H1 (cell line): Measurements from ENCODE around the gene CYP27B1. TPM values are rescaled to one million over a fixed set of nuclear protein-coding genes. Genes with fewer than 3 reads are reported as not detected.

ENCODE experiments used
- polyA plus RNA-seq, 7 experiments: library from polyadenylated mRNA; depleted of rRNA in 3 of 7; stranded (reverse) in 5 of 7; unstranded in 2 of 7; fragments of >200 nt in 5 of 7; fragments of 200-250 nt in 2 of 7; gene quantifications; 1 replicate in 5 of 7; 2 replicates in 1 of 7; 4 replicates in 1 of 7; pipeline versions ENCODE4 v1.2.1 to v1.2.3, GENCODE V29; 2011 to 2013; ENCODE audit warnings: missing spikeins in 2 of 7, mixed read lengths in 2 of 7
- total RNA-seq: library from RNA; stranded (reverse); fragmentation: NEBNext Ultra II Directional; extraction: Animal tissue kit (Norgen Biotek cat#: 25700); gene quantifications from 2 replicates; pipeline ENCODE4 v1.2.1, GENCODE V29; 2021
- TF ChIP-seq, protein P1 (sequence below): IDR thresholded peaks from 2 replicates; pipeline ENCODE4 v1.6.1; 2012; ENCODE audit warnings: inconsistent platforms
- TF ChIP-seq, protein P2 (sequence below): IDR thresholded peaks from 2 replicates; pipeline ENCODE4 v1.6.1; 2012; ENCODE audit warnings: inconsistent platforms

CYP27B1 gene
- total and polyA plus RNA-seq, 2 of the 8 experiments (the other 6 are each of a cell fraction or from before 2014, with no cell fraction given): 2.9 to 3.3 TPM

DNA sequence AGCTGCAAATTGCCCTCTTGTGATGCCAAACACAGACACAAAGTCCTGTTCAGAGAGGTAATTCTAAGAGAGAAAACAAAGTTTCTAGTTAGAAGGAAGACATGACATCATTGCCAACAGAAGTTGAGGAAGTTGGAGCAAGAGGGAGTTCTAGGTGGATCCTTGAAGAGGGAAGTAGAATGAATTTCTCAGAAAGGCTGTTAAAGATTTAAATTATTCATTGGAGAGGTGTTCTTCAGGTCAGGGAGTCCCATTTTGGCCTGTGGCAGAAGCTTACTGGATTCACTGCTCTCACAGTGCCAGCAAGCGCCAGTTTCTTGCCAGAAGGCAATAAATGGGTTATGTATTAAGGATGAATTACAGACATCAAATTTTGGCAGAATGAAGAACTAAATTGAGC, 31.1 kb upstream of the CYP27B1 start (continued):
- TF ChIP-seq, protein P1, sequence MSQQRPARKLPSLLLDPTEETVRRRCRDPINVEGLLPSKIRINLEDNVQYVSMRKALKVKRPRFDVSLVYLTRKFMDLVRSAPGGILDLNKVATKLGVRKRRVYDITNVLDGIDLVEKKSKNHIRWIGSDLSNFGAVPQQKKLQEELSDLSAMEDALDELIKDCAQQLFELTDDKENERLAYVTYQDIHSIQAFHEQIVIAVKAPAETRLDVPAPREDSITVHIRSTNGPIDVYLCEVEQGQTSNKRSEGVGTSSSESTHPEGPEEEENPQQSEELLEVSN: no peak
- TF ChIP-seq, protein P2, sequence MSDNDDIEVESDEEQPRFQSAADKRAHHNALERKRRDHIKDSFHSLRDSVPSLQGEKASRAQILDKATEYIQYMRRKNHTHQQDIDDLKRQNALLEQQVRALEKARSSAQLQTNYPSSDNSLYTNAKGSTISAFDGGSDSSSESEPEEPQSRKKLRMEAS: no peak
